GM21737 (cell line): ENCODE measurements around the gene SF1.
"Not testable (repeated sequence)": the region's sequence is repeated elsewhere in the genome, so short reads cannot be mapped to it uniquely, and the experiment has no call there.

ENCODE experiments used
- ATAC-seq: cut with Tn5 transposase; IDR thresholded peaks from one replicate; pipeline ENCODE4 v1.9.1; 2021; ENCODE audit warnings: mild to moderate bottlenecking, moderate library complexity; ENCODE audit not compliant: unreplicated experiment

The SF1 gene, protein sequence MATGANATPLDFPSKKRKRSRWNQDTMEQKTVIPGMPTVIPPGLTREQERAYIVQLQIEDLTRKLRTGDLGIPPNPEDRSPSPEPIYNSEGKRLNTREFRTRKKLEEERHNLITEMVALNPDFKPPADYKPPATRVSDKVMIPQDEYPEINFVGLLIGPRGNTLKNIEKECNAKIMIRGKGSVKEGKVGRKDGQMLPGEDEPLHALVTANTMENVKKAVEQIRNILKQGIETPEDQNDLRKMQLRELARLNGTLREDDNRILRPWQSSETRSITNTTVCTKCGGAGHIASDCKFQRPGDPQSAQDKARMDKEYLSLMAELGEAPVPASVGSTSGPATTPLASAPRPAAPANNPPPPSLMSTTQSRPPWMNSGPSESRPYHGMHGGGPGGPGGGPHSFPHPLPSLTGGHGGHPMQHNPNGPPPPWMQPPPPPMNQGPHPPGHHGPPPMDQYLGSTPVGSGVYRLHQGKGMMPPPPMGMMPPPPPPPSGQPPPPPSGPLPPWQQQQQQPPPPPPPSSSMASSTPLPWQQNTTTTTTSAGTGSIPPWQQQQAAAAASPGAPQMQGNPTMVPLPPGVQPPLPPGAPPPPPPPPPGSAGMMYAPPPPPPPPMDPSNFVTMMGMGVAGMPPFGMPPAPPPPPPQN

DNA sequence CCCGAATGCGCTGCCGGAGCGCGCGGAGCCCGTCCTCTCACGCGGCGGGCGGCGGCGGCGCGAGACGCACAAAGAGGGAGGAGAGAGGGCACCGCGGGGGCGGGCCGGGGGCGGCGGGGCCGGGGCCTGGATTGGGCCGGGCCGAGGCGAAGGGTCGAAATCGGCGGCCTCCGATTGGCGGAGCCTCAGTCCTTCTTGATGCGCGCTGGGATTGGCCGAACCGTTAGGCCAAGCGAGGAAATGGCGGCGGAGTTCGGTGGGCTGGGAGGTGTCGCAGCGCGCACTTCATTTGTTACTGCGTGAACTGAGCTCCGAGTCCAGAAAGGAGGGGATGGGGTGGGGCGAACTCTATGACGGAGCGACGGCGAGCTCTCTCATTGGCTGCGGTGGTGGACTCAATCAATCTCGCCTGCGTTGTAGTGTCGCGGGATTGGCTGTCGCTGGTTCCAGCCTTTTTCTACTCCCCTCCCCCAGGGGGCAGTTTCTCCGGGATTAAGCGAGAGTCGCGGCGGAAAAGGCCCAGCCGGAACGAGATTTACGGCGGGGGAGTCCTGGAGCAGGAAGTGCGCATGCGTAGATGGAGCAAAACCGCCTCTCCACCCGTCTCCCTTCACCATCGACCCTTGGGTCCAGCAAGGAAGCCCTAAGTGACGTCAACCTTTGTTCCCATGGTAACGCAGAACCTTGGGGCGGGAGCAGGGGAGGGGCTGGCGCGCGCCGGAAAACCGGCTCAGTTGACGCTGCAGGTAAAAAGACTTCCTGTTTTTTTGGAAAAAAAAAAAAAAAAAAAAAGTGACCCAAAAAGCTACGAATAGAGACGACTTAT is at the start of gene SF1:
Gene SF1, minus strand, starts transcription at position 70 of the 826 bp plus-strand sequence. CDS start 150 bp downstream, outside the sequence.
- ATAC-seq: peak; percentile 70

DNA sequence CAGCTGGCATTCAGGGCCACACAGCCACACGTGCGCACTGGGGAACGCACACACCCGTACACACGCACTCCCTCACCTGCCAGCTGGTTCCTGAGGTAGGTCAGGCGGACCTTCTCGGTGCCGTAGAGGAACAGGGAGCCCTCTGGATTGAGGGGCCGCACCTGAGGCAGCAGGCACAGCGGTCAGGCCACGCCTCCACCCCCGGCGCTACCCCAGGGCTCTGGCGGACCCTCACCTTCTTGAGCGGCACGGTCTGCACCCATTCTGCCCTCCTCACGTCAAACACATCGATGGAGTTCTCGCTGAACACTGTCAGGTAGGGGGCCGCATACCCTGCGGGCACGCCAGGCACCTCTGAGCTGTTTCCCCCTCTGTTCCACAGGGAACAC is 49.1 kb upstream of the SF1 start:
- no peak for ATAC-seq

DNA sequence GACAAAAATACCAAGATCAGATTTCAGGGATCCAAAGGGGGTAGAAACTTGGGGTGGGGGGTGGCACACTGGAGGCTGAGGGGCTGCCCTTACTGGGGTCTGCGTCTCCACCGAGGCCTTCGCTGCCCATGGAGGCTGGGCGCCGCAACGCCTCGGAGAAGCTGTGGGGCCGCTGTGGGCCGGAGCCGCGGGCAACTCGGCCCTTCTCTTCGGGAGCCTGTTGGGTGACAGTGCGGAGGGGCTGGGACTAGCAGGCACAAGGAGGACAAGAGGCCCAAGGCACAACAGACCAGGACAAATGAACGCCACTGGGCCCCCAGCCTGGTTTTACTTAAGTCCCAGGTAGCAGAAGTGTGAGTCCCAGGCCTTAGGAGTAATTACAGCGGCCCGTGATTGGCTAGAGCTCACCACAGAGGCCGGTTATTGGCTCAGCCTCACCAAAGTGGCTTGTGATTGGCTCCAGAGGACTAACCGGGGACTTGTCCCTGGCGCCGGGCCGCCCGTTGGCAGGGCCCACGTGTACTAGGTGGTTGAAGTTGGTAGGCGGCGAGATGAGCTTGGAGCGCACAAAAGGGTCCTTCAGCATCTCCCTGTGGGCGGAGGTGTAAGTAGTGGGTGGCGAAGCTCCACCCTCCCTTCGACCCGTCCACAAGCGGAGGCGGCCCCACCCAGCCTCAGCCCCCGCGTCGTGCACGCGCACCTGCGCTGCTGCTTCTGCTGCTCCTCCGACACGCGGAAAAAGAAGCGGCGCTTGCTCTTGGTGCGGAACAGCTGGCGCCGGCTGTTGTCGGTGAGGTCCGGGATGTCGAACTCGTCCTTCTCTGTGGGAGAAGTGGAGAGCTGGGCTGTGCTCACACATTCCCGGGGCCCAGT is 48.5 kb upstream of the SF1 start:
- no peak for ATAC-seq

DNA sequence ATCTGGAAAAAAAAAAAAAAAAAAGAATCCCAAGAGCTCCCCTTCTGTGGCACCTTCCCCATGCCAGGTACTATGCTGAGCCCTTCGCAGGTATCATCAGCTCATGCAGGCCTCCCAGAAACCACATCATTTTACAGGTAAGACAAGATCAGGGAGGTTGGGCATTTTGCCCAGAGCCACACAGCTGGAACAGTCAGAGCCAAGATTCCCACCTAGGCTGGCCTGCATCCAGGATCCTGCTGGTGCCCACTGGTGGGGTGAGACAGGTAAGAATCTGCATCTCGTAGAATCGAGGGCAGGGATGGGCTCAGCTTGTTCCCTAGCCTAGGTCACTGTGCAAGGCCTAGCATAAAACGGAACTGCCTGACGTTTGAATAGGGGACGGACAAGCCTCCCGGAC is 47.7 kb upstream of the SF1 start:
- no peak for ATAC-seq

DNA sequence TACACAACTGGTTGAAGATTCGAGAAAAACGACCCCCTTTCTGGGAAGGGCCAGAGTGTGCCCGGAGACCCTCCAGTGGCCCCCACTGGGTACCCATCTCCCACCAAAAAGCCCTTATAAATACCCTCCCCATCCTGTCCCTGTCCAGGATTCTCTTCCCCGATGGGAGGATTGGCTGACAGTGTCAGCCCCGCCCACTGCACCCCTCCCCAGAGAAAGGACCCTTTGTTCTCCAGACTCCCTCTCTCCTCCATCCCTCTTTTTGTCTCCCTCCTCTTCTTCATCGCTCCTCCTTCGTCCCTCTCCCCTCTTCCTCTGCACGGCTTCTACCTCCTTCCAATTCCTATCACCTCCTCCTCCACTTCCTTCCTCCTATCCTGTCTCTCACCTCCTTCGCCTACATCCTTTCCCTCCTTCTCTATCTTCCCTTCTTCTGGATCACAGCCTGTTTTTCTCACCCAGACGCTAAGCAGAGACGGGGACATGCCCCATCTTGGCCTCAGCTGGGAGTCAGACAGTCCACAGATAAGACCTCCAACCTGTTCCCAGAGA is 45.3 kb upstream of the SF1 start:
- ATAC-seq: no peak

DNA sequence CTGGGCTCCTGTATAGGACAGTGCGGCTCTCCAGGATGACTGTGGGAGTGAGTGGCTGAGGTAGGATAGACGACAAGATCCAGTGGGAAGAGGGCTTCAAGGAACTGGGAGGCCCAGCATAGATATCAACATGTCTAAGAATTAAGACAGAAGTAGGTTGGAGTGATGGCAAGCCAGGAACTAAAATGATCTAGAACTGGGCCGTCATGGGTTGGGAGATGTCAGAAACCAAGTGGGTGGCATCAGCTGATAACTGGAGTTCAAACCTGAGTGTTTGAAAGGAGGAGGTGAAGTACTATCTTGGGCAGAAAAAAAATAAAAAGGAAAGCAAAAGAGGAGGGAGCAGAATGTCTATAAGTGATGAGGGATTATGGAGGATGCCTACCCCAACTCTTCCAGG is 39.1 kb upstream of the SF1 start:
- ATAC-seq: no peak

DNA sequence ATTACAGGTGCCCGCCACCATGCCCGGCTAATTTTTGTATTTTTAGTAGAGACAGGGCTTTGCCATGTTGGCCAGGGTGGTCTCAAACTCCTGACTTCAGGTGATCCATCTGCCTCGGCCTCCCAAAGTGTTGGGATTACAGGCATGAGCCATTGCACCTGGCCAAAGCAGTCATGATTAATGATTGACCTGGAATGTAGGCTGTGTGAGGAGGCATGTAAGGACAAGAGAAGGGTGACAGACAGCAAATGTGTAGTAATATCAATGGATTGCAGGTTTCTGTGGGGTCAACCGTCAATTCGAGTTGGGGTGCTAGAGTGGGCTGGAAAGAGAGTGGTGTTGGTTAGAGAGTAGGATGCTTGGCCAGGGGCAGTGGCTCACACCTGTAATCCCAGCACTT is 37.1 kb upstream of the SF1 start:
- not testable (repeated sequence) for ATAC-seq

DNA sequence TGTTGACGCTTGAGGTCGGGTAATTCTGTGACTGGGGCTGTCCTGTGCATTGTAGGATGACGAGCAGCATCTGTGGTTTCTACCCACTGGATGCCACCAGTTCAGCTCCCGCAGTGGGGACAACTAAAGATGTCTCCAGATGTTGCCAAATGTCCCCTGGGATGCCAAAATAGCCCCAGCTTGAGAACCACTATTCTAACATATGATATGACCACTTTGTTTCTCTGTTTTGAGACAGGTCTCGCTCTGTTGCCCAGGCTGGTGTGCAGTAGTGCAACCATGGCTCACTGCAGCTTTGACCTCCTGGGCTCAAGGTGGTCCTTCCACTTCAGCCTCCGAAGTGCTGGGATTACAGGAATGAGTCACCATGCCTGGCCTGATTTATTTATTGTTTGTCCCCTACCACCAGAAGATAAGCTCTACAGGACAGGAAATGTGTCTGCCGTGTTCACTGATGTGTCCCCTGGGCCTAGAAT is 36.4 kb upstream of the SF1 start:
- peak; percentile 52 for ATAC-seq

DNA sequence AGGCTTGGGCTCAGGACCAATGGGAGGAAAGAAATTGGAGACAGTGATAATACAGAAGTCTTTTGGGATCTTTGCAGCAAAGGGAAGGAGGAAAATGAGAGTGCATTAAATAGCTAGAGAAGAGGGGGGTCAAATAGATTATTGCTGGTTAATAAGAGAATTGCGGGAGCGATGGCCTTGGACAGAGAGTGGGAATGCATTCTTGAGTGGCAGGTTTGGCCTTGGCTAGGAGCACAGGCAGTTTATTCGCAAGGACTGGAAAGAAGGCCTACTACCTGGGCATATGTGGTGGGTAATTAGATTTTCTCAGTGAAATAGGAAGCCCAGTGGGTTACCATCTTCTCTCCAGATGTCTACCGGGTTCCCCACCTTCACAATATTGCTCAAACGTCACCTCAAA is 35.5 kb upstream of the SF1 start:
- ATAC-seq: no peak

DNA sequence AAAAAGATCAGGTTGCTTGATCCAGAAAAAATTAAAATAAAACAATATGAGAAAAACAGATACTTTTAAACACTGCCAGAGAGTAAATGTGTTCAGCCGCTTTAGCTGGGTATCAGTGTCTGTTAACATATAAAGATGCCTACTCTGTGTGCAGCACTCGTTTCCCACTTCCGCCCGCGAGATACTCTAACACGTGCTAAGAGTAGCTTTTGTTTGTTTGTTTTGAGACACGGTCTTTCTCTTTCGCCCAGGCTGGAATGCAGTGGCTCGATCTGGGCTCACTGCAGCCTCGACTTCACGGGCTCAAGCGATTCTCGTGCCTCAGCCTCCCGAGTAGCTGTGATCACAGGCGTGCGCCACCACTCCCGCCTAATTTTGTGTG is 32.5 kb upstream of the SF1 start:
- ATAC-seq: peak; percentile 11

DNA sequence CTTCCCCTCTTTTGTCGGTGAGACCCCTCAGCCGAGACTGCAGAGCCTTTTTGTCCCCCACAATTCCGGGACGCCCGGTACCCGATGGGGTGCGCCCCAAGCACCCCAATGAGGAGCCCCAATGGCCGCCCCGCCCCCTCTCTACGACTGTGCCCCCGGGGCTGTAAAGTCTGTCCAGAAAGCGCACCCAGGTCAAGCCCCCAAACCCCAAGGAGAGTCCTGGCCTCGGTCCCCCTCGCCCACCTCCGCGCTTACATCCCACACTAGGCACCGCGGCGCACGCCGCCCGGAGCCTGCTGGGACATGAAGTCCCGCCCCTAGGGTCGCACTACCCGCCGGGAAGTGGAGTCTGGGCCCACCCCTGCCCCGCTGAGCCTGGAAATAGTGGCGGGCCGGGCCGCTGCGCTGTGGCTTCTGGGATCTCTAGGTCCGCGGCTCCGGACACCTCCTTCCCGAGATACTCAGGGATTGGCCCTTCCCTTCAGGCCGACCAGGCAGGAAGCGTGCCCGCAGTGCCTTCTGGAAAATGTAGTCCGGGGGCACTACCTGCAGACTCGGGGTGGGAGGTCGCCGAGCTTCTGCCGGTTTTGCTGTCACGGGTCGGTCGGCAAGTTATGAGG is 32.0 kb upstream of the SF1 start, which contains the start of gene MEN1:
Gene MEN1, minus strand, starts transcription at position 281 of the 620 bp plus-strand sequence. CDS start 442 bp downstream, outside the sequence.
- peak; percentile 58 for ATAC-seq

DNA sequence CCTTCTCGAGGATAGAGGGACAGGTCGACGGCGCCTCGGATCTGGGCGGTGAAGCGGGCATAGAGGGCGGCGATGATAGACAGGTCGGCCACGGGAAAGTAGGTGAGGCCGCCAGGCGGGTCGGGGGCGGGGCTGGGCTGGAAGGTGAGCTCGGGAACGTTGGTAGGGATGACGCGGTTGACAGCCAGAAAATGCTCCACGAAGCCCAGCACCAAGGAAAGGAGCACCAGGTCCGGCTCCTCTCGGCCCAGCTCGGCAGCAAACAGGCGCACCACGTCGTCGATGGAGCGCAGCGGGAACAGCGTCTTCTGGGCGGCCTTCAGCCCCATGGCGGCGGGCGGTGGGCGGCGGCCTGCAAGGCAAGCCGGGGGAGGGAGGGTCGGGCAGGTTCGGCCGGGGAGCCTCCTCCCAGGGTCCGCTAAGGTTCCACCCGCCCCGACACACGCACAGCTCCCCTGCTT is 31.5 kb upstream of the SF1 start:
- no peak for ATAC-seq

DNA sequence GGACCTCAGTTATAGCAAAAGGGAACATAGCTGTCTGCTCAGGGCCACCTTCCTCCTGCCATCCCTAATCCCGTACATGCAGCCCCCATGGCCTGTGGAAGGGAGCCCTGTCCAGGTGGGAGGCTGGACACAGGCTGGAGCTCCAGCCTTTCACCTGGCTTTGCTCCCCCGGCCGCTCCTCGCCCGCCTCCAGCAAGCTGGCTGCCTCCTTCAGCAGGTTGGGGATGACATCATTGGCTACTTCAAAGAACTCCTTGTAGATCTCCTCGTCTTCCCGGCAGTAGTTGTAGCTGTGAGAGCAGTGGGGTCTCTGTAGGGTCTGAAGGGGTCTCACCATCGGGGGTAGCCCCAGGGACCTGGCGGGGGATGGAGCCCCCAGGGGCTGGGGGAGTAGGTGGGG is 27.1 kb upstream of the SF1 start:
- ATAC-seq: no peak

DNA sequence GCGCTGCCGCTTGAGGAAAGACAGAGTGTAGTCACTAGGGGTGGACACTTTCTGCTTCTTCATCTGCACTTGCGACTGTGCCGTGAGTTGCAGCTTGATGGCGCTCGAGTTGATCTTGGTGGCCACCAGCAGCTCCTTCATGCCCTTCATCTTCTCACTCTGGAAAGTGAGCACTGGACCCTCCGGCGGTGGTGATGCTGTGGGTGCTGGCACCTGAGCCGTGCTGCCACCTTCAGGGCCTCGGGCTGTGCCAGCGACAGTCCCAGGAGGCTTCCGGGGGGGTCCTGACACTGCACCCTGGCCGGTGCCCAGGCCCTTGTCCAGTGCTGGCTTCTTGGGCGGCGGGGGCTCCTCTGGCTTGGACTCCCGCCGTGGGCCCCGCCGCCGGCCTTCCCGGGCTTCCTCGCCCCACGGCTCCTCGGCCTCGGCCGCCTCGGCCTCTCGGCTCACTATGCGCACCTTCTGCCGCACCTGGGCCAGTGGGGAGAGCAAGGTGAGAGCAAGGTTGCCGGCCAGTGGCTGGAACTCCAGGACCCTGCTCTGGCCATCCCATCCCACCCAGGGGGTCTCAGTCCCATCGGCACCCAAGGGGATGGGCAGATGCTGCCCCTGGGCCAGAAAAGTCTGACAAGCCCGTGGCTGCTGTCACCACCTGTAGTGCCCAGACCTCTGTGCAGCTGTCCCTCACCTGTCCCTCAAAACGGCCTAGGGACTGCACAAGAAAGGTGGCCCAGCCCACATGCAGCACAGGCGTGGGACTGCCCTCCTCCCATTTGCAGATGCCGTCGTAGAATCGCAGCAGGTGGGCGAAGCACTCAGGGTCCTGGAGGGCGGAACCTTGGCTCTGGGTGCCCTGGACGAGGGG is 26.2 kb upstream of the SF1 start:
- ATAC-seq: no peak

DNA sequence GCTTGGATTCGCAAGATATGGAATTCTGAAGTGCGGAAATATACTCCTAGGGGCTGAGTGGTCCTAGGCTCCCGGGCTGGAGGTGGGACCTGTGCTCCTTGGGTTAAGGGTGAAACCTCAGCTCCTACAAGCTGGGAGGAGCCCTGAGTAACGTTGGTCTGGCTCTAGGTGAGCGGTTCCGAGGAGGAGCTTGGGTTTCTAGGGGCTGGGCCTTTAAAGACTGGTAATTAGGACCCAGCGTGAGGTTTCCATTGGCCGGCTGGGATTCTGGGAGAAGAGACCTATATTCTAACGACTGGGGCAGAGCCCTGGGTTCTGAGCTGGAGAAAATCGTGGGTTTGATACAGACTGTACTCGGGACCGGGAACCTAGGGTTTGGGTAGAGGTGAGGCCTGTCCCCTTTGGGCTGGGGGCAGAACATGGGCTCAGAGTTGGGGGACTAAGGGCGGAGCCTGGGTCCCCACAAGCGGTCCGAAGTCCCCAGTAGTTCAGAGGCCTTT is 25.6 kb upstream of the SF1 start:
- ATAC-seq: no peak

DNA sequence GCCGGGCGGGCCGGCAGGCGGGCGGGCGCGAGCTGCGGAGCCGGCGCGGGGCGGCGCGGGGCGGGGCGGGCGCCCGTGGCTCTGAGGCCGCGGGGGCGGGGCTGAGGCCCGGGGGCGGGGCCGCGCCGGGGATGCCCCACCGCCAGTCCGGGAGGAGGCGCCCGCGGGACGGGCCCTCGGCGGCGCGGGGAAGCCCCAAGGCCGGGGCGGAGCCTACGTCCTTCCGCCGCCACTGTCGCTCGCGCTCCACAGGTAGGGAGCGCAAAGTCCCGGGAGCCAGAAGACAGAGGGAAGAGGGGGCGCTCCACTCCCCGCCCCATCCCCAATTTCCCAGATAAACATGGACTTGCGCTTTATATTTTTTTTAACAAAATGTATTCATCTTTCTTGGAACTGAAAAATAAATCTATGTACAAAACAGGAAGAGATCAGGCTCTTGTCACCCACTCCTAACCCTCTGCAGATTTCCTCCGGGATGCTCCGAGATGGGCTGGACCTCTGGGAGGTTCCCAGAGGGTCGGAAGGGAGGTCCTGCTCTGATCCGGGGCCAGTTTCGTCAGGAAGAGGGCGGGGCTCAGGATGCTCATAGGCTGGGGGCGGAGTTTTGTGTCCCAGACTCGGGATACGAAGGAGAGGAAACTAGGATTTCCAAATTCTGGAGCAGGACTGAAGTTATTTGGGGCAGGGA is 25.0 kb upstream of the SF1 start, which contains the start of gene MAP4K2:
Gene MAP4K2, minus strand, starts transcription at position 57 of the 688 bp plus-strand sequence. CDS start 65 bp downstream, outside the sequence.
- peak; percentile 60 for ATAC-seq

DNA sequence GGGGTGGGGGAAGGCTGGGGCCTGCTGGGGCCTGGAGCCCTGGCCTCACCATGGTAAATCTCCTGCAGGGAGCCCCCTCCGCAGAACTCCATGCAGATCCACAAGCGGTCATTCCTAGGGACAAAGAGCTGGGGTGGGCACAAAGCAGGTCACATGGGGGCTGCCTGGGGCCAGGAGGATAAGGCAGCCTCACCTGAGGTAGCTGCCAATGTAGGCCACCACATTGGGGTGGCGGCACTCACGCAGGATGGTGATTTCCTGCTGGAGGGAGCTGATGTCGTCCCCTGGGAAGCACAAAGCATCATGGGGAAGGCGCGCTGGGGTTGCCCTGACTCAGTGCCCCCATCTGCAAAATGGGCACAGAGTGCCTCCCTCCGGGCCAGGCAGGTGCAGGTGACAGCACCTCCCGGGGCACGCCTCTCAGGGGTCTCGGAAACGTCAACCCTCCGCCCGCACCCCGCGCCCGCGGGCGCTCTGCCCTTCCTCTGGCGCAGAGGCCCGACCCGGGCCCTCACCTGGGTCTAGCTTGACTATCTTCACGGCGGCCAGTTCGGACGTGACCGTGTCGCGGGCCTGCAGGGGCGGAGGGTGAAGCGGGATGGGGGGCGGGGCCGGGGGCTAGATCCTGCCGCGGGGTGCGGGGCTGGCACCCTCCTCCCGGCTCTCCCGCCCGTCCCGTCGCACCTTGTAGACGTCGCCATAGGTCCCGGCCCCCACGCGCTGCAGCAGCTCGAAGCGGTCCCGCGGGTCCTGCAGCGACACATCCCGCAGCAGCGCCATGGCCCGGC is 24.2 kb upstream of the SF1 start:
- ATAC-seq: peak; percentile 21
